ENCODE data around the gene PSD2. TPM values are rescaled to one million over a fixed set of nuclear protein-coding genes. Genes with fewer than 3 reads are reported as not detected.

PSD2 gene
- polyA plus RNA-seq, 3 donors: 0.09 to 0.39 (median 0.11) TPM

GRCh38 chr5:139844472-139845145, 49.0 kb downstream of the PSD2 start:
- WGBS, 3 donors: 48 to 52% (median 52%) methylated on average over 18 of the region's 18 CpGs
- no peak overlapping the region for H3K27ac ChIP-seq (ENCODE audit: low read depth, low read length)

DNA sequence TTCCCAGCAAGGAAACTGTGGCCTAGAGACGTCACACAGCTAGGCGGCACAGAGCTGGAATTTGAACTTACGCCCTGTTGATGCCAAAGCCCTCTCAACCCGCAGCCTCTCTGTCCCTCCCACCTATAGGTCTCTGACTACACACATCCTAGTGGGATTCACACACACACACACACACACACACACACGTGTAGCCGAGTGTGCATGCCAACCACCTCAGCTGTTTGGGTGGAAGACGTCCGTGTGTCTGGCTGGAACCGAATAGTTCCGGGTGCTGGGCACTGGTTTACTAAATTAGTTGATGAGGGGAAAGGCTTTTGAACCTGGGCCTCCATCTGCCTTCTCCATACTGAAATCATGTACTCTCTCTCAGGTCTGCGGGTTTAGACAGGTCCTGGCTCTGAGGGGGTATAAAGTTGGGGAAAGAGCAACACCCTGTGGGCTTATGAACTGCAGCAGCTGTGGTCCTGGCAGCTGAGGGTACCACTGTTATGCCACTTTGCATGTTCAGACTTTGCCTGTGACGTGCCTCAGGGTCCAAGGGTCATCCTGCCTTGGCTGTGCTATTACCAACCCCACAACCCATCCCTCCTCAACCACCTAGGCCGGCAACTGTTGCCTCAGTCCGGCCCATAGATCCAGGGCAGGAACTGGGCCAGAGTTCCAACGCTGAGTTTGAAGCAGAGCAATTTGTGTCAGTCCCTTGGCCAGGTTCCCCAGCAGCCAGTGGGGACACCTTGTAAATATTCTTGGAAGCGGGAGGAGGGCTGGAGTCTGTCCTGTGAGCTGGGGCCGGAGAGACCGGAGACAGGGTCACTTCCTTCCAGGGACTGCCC, 50.5 kb downstream of the PSD2 start:
- WGBS, 3 donors: 46 to 84% (median 77%) methylated on average over 18 of the region's 18 CpGs

GRCh38 chr5:139847091-139847490, 51.5 kb downstream of the PSD2 start:
- 49 to 60% (median 52%) methylated on average over 10 of the region's 10 CpGs for WGBS, 3 donors
- no peak overlapping the region for H3K27ac ChIP-seq (ENCODE audit: low read depth, low read length)

More for the DNA sequence above, 50.5 kb downstream of the PSD2 start:
- H3K27ac ChIP-seq (ENCODE audit: low read depth, low read length): no peak overlapping the region

- no peak overlapping the region for H3K27ac ChIP-seq (ENCODE audit: low read depth, low read length)
- WGBS, 3 donors: 3 to 31% (median 5%) methylated on average over 77 to 107 of the region's 107 CpGs
Measured at GRCh38 chr5:139847790-139848507, 52.3 kb downstream of the PSD2 start.

DNA sequence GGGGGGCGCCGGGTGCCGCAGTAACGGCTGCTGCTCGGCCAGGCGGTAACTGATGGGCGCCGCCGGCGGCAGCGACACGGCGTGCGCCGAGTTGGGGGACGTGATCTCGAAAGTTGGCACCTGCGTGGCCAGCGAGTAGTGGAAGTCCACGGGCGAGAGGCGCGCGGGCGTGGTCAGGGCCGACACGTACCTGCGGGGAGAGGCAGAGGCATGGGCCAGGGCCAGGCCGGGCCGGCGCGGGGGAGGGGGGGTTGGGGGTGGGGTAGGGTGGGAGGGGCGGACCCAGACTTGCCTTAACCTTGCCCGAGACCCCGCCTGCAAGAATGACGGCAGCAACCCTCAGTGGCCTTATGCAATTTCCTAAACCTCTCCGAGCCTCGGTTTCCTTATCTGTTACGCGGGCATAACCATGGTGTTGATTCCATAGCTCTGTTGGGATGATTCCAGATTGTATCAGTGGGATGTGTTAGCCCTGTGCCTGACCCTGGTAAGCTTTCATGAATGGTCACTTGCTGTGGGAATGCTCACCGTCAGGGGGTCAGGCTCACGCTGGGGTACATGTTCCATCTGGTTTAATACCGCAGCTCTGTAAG, 53.0 kb downstream of the PSD2 start:
- 16 to 52% (median 17%) methylated on average over 31 to 43 of the region's 43 CpGs for WGBS, 3 donors
- H3K27ac ChIP-seq (ENCODE audit: low read depth, low read length): no peak overlapping the region

DNA sequence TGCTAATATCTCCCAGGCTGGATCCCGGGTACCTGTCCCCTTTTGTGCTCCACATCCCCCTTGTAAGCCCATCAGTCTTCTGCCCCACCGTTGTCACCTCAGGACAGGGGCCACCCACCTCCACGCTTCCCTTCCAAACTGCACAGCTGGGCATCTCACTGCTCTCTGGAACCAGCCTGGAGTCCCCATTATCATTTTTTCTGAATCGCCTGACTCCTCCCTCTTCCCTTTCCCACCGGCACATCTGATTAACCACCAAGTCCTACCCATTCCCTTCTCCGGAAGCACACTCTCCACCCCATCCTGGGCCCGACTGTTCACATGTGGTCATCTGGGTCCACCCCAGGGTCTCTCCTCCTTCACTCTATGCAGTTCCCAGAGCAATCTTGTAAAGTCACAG, 53.9 kb downstream of the PSD2 start:
- no peak overlapping the region for H3K27ac ChIP-seq (ENCODE audit: low read depth, low read length)
- 68 to 86% (median 76%) methylated on average over 7 of the region's 7 CpGs for WGBS, 3 donors

- H3K27ac ChIP-seq (ENCODE audit: low read depth, low read length): no peak overlapping the region
- WGBS, 3 donors: 67 to 84% (median 78%) methylated on average over 2 of the region's 2 CpGs
Measured at GRCh38 chr5:139849942-139850341, 54.3 kb downstream of the PSD2 start.

DNA sequence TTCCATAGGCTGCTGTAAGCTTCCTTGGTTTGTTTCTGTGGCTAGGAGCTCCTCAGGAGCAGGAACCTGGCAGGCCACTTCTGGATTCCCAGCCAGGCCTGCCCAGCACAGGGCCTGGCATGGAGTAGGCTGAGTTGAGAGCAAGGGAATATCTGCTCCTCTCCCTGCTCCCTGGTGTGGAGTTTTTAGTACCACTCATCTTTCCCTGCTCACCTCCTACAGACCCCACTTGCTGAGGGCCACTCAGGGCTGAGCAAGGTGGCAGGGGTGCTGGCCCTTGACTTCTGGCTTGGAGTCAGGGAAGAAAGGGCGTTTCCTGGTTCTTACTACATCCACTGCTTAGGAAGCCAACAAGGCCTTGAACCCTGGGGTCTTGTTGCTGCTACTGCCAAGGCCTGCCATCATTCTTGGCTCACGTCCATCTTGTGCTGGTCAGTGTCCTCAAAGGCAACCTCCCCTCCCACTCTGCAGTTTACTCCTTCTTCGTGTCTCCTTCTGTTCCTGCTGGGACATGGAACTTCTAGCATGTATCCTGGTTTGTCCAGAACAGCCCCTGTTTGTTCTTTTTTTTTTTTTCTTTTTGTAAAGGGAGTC, 54.9 kb downstream of the PSD2 start:
- H3K27ac ChIP-seq (ENCODE audit: low read depth, low read length): no peak overlapping the region
- WGBS, 3 donors: 75 to 91% (median 76%) methylated on average over 3 of the region's 3 CpGs

DNA sequence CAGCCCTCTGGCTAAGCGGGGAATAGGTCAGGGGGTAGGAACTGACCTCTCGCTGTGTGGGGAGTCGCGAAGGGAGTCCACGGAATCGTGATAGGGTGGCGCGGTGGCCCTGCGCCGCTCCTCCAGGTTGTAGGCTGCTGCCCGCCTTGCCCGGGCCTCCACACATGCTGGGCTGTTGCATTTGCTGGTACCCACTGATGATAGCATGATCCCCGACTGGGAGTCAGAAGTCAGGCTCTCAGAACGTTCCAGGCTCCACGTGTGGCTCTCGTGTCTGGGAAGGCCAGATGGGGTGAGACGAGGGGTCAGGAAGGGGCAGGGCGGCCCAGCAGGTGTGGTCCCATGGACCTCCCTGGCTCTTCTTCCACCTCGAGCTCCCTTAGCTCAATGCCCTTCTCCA, 56.0 kb downstream of the PSD2 start:
- H3K27ac ChIP-seq (ENCODE audit: low read depth, low read length): no peak overlapping the region
- 94 to 95% (median 94%) methylated on average over 19 of the region's 19 CpGs for WGBS, 3 donors

DNA sequence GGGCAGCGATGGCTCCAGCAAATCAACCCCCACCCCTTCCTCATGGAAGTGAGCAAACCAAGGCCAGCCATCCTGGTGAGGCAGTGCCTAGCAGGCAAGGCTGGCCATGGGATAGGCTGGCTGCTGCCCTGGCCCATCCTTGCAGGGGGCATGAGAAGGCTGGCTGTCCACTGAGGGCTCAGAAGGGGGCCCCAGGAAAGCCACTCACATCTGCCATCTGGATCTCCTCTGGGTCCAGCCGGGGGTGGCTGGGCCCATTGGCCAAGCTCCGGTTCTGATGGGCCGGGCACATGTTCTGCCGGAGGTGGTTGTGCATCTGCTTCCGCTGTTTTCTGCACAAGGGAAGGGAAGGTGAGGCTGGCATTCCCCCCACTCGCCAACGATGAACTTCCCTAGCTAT, 57.1 kb downstream of the PSD2 start:
- H3K27ac ChIP-seq (ENCODE audit: low read depth, low read length): no peak overlapping the region
- WGBS, 3 donors: 89 to 92% (median 91%) methylated on average over 6 to 8 of the region's 8 CpGs

DNA sequence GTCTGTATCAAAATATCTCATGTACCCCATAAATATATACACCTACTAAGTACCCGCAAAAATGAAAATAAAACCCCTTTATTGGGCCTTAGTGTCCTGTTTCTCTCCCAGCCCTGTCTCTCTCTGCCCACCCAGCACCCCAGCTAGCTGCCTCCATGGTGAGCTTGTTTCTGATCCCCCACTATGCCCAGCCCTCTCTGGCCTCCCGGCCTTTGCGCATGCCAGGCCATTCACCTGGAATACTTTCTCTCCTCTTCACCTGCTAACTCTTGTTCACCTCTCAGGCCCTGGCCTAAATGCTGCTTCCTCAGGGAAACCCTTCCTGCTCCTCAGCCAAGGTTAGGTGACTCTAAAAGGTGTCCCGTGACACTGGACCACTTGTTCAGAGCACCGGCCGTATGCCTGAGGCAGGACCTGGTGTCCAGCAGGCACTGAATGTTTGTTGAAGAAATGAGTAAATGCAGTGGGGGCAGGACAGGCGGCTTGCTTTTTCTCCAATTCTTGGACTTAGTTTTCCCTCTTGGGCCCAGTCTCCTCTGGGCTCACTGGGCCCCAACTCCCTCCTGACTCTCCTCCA, 58.5 kb downstream of the PSD2 start:
- no peak overlapping the region for H3K27ac ChIP-seq (ENCODE audit: low read depth, low read length)
- WGBS, 3 donors: 94 to 99% (median 96%) methylated on average over 7 of the region's 7 CpGs

DNA sequence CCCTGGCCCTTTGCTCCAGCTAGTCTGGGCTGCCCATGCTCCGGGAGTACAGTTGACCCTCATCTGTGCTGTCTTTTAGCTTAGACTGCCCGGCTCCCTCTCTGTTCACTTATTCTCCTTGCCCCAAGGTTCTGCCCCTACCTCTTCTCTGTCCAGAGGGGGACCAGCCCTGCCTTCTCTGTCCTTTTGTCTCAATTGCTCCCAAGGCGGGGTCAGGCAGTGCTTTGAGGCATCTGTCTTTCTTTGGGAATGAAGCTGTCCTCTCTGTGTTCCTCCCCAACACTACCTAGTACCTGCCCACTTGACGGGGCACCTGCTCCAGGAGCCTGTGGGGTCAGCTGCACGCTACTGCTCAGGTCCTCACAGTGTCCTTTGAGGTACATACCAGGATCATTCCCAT, 59.3 kb downstream of the PSD2 start:
- H3K27ac ChIP-seq (ENCODE audit: low read depth, low read length): no peak overlapping the region
- WGBS, 3 donors: 93 to 97% (median 94%) methylated on average over 5 of the region's 5 CpGs

GRCh38 chr5:139855451-139855850, 59.8 kb downstream of the PSD2 start:
- H3K27ac ChIP-seq (ENCODE audit: low read depth, low read length): no peak overlapping the region
- 91 to 95% (median 95%) methylated on average over 8 of the region's 8 CpGs for WGBS, 3 donors

DNA sequence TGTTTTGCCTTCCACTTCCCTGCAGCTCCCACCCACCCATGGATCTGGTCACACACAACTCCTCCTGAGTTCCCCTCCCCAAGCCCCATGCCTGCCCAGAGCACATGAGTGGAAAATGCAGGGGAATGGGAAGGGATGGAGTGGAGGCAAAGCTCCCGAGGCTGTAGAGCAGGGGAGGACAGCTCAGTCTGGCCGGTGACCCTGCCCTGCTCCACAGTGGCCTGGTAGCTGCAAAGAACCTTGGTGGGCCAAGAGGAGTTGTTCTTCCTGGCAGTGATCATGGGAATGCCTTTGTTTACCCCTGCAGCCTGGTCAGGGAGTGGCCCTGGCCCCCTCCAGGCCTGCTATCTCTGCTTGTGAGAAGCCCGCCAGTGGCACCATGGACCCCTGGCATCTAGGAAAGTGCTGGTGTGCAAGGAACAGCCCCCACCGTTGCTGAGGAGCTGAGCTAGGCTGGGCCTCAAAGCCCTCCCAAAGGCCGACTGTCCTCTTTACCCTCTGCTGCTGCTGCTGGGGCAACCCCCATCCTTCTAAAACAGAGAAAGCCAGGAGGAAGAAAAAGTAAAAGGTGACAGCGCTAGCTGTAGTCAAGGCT, 60.4 kb downstream of the PSD2 start:
- no peak overlapping the region for H3K27ac ChIP-seq (ENCODE audit: low read depth, low read length)
- 90 to 92% (median 92%) methylated on average over 6 of the region's 6 CpGs for WGBS, 3 donors

- WGBS, 3 donors: 81 to 94% (median 89%) methylated on average over 4 of the region's 4 CpGs
- no peak overlapping the region for H3K27ac ChIP-seq (ENCODE audit: low read depth, low read length)
Measured at GRCh38 chr5:139856714-139857113, 61.1 kb downstream of the PSD2 start.

DNA sequence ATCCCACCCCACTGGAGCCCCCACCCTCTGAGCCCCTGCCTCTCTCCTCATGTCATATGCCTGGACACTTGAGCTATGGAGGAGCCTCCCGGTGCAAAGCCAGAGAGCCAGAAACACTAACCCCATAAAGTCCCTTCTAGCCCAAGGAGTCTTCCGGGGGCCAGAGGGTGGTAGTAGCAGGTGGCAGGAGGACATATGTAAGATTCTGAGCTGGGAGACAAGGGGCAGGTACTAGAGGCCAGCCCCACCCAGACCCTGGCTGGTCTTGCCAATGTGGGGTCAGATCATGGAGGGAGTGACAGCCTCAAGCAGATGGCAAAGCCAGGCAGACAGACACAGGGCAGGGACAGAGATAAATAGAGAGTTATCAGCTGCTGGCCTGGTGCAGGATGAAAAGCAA, 63.4 kb downstream of the PSD2 start:
- 88 to 95% (median 92%) methylated on average over 2 of the region's 2 CpGs for WGBS, 3 donors
- no peak overlapping the region for H3K27ac ChIP-seq (ENCODE audit: low read depth, low read length)

DNA sequence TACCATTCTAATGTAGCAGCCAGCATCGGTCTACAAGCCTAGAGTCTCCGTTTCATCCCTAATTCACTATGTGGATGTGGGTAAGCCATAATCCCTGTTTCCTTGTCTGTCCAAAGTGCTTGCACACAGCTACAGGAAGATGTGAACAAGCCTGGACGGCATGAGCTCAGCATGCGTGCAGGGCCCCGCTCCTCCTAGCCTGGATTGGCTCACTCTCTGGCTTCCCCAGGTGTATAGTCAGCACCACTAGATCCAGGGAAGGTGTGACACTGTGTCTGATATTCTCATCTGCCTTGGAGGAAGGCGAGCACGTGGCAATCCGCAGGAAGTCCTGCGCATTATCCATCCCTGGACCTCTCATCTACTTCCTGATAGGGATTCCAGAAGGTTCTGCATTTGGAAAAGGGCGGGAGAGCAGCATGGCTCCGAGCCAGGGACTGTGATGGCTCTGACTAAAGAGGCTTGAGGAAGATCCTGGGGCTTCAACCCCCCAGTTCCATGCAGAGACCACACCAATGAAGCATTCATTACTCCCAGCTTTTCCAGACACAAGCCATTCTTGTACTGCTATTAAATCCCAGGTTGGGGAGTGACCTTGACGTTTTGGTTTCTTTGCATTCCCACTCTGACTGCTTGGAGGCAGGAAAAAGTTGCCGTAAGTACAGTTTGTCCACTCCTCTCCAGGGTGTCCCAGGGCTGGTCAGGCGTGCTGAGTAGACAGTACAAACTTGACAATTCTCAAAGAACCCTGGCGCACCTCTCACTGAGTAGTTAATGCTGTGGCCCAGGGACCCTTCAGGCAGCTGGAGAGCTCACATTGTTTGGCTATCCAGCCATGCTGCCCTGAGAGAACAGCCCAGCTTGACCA, 65.6 kb downstream of the PSD2 start:
- no peak overlapping the region for H3K27ac ChIP-seq (ENCODE audit: low read depth, low read length)
- WGBS, 3 donors: 80 to 89% (median 83%) methylated on average over 15 of the region's 15 CpGs
